B cell (primary cell): ENCODE data around the gene CLGN. TPM values are rescaled to one million over a fixed set of nuclear protein-coding genes. Genes with fewer than 3 reads are reported as not detected.

ENCODE experiments used
- ATAC-seq: fragments of 200-7000 bp; cut with Tn5 transposase; one replicate; pipeline ENCODE4 v1.10.0; 2021; ENCODE audit warnings: low read depth, mild to moderate bottlenecking, moderate number of reproducible peaks, moderate library complexity
- CTCF ChIA-PET: fragments of 350-600 bp; sonication (Branson Sonifier 250); formaldehyde crosslinking; loops from one replicate; lab custom pipeline; 2021; ENCODE audit warnings: antibody characterized with exemption, inconsistent platforms; lab: Charles Lee
- POLR2A ChIA-PET: fragments of 350-600 bp; sonication (Branson Sonifier 250); formaldehyde crosslinking; loops from one replicate; lab custom pipeline; 2021; ENCODE audit warnings: antibody characterized with exemption; lab: Charles Lee
- DNase-seq: peaks from one replicate; pipeline ENCODE4 v3.0.0; 2013
- H2AFZ ChIP-seq: 2 replicates; pipeline ENCODE4 v1.6.1; 2012; ENCODE audit warnings: mild to moderate bottlenecking, low read depth, low read length; ENCODE audit not compliant: insufficient read depth, poor library complexity, severe bottlenecking
- H3K27ac ChIP-seq, 2 donors: 1 replicate in 1 of 2; 2 replicates in 1 of 2; pipeline ENCODE4 v1.5.1; 2012 to 2013; ENCODE audit warnings: low read length in 2 of 2, mild to moderate bottlenecking in 2 of 2, moderate library complexity in 1 of 2
- H3K27me3 ChIP-seq, 4 experiments: fragments of 200-600 bp in 1 of 4; sonication (generic) in 1 of 4; replicated peaks in 1 of 4; 1 replicate in 2 of 4; 2 replicates in 2 of 4; pipeline versions ENCODE4 v1.6.1 to v1.7.0; 2013 to 2016; ENCODE audit warnings: low read length in 3 of 4, mild to moderate bottlenecking in 2 of 4, mixed read lengths in 1 of 4, moderate library complexity in 1 of 4; ENCODE audit not compliant: insufficient read depth in 4 of 4, control insufficient read depth in 3 of 4; ENCODE audit errors: control extremely low read depth in 1 of 4
- H3K36me3 ChIP-seq, 2 experiments: replicated peaks in 1 of 2; 1 replicate in 1 of 2; 2 replicates in 1 of 2; pipeline versions ENCODE4 v1.6.1 to v1.7.1; 2013; ENCODE audit warnings: low read length in 1 of 2; ENCODE audit not compliant: insufficient read depth in 2 of 2, control insufficient read depth in 1 of 2; ENCODE audit errors: control extremely low read depth in 1 of 2, extremely low read depth in 1 of 2
- H3K4me1 ChIP-seq, 2 donors: fragments of 200-600 bp in 1 of 2; sonication (generic) in 1 of 2; 1 replicate in 1 of 2; 2 replicates in 1 of 2; pipeline versions ENCODE4 v1.5.1 to v1.6.1; 2013 to 2017; ENCODE audit warnings: low read length in 2 of 2; ENCODE audit not compliant: control insufficient read depth in 2 of 2, insufficient read depth in 2 of 2
- H3K4me2 ChIP-seq: replicated peaks from 2 replicates; pipeline ENCODE3; 2012; ENCODE audit warnings: mild to moderate bottlenecking, low read depth, low read length; ENCODE audit not compliant: poor library complexity, severe bottlenecking
- H3K4me3 ChIP-seq, 5 experiments: fragments of 200-600 bp in 1 of 5; sonication (generic) in 1 of 5; 1 replicate in 3 of 5; 2 replicates in 2 of 5; pipeline versions ENCODE4 v1.5.1 to v1.7.0; 2011 to 2016; ENCODE audit warnings: low read length in 4 of 5, mild to moderate bottlenecking in 4 of 5, low read depth in 2 of 5, control low read depth in 1 of 5, moderate library complexity in 1 of 5; ENCODE audit not compliant: insufficient read depth in 1 of 5; ENCODE audit errors: control extremely low read depth in 1 of 5, extremely low read depth in 1 of 5
- H3K79me2 ChIP-seq: fragments of 200-600 bp; sonication (generic); one replicate; pipeline ENCODE4 v1.6.0; 2016; ENCODE audit warnings: low read length; ENCODE audit not compliant: control insufficient read depth, insufficient read depth
- H3K9ac ChIP-seq: fragments of 200-600 bp; sonication (generic); 2 replicates; pipeline ENCODE4 v1.6.1; 2017; ENCODE audit warnings: mild to moderate bottlenecking, low read length, moderate library complexity
- H3K9me3 ChIP-seq, 3 donors: one replicate each; pipeline versions ENCODE4 v1.6.1 to v1.7.1; 2013; ENCODE audit warnings: low read length in 2 of 3; ENCODE audit not compliant: control insufficient read depth in 2 of 3, insufficient read depth in 1 of 3; ENCODE audit errors: control extremely low read depth in 1 of 3
- H4K20me1 ChIP-seq: 2 replicates; pipeline ENCODE4 v1.6.0; 2012; ENCODE audit warnings: mild to moderate bottlenecking, low read length; ENCODE audit not compliant: insufficient read depth, control insufficient read depth, poor library complexity, severe bottlenecking
- H3K27ac Mint-ChIP-seq: one replicate; pipeline ENCODE4 v1.8.0; 2021; ENCODE audit warnings: mixed read lengths
- H3K27me3 Mint-ChIP-seq: one replicate; pipeline ENCODE4 v1.8.0; 2021; ENCODE audit warnings: mixed read lengths
- H3K4me1 Mint-ChIP-seq: one replicate; pipeline ENCODE4 v1.8.0; 2021; ENCODE audit warnings: mixed read lengths
- H3K4me3 Mint-ChIP-seq: one replicate; pipeline ENCODE4 v1.8.0; 2021; ENCODE audit warnings: mixed read lengths
- H3K9me3 Mint-ChIP-seq: one replicate; pipeline ENCODE4 v1.8.0; 2022; ENCODE audit warnings: mixed read lengths; ENCODE audit not compliant: insufficient read depth
- EZH2 ChIP-seq: IDR thresholded peaks from 2 replicates; pipeline ENCODE4 v1.6.1; 2012; ENCODE audit warnings: borderline replicate concordance, low read depth, mild to moderate bottlenecking, moderate library complexity, low read length; ENCODE audit not compliant: insufficient read depth, poor library complexity, severe bottlenecking
- WGBS: methylation state at CpG from one replicate; pipeline ENCODE4 v1.1.5; 2013; ENCODE audit warnings: missing lambda C conversion rate; ENCODE audit not compliant: insufficient coverage; 5-methylcytosine and 5-hydroxymethylcytosine counted together
- intact Hi-C: fragments of 100-400 bp; cut with micrococcal nuclease; formaldehyde crosslinking; loops from one replicate; pipeline ENCODE4 v1.10.0; 2022
- polyA plus RNA-seq: library from polyadenylated mRNA; depleted of rRNA; stranded (reverse); fragments of >200 nt; gene quantifications from 2 replicates; pipeline ENCODE4 v1.2.3, GENCODE V29; 2012
- total RNA-seq, 2 donors: library from RNA; stranded (reverse); fragments of 120-200 nt in 1 of 2; gene quantifications; 1 replicate in 1 of 2; 2 replicates in 1 of 2; pipeline versions ENCODE4 v1.2.3 to v1.2.4, GENCODE V29; 2013 to 2022
- TF ChIP-seq, protein P1 (sequence below): fragments of 200-600 bp; IDR thresholded peaks from one replicate; pipeline ENCODE4 v1.8.0; 2022; ENCODE audit warnings: antibody characterized with exemption, mild to moderate bottlenecking

Gene CLGN
- total and polyA plus RNA-seq, 2 donors (not counting 1 experiment from before 2014, with no cell fraction given): not detected

DNA sequence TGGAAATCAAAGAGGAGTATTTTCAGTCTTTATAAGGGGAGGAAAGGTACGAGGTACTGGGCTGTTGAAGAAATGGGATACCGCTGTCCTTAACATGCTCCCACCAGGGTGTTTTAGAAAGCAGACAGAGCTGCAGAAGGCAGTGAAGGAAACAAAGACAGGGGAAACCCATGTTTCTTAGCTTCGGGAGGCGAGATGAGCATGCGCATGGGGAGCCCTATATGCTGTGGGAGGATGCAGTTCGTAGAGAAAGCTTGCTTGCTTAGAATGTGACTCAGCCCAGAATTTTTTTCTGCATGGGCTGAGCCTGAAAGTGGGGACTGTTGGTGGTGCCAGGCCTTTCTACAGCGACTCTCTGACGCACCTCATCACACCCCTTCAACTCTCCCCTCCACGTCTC is 82.8 kb downstream of the CLGN start:
- H4K20me1 ChIP-seq: no peaks in the 10 kb centered on the region
- peaks cover 2 to 5% of the 10 kb centered on the region in 2 donors for H3K4me1 ChIP-seq
- H3K4me1 Mint-ChIP-seq: peaks cover 4% of the 10 kb centered on the region
- TF ChIP-seq, protein P1, sequence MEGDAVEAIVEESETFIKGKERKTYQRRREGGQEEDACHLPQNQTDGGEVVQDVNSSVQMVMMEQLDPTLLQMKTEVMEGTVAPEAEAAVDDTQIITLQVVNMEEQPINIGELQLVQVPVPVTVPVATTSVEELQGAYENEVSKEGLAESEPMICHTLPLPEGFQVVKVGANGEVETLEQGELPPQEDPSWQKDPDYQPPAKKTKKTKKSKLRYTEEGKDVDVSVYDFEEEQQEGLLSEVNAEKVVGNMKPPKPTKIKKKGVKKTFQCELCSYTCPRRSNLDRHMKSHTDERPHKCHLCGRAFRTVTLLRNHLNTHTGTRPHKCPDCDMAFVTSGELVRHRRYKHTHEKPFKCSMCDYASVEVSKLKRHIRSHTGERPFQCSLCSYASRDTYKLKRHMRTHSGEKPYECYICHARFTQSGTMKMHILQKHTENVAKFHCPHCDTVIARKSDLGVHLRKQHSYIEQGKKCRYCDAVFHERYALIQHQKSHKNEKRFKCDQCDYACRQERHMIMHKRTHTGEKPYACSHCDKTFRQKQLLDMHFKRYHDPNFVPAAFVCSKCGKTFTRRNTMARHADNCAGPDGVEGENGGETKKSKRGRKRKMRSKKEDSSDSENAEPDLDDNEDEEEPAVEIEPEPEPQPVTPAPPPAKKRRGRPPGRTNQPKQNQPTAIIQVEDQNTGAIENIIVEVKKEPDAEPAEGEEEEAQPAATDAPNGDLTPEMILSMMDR: no peak
- TF ChIP-seq EZH2: no peak
- DNase-seq: no peak
- ChIA-PET POLR2A (no interaction called here), CTCF (interaction anchor here (1.4 kb wide), 1 partner anchor 15 kb away, joined by 4 read pairs; no protein-coding TSS in a partner anchor)
- H3K79me2 ChIP-seq: no peaks in the 10 kb centered on the region
- H3K27me3 Mint-ChIP-seq: peaks cover 26% of the 10 kb centered on the region
- no peak overlapping the region for H3K27ac Mint-ChIP-seq
- H3K36me3 ChIP-seq: no peaks in the 10 kb centered on the region
- intact Hi-C loops: no loop called here
- no peak overlapping the region for H3K4me2 ChIP-seq
- H3K4me3 ChIP-seq: no peak overlapping the region
- peaks cover 0 to 13% (median 6%) of the 10 kb centered on the region in 4 experiments for H3K27me3 ChIP-seq
- 88% methylated on average over 3 of the region's 9 CpGs for WGBS
- no peaks in the 10 kb centered on the region for H3K9me3 Mint-ChIP-seq
- H2AFZ ChIP-seq: no peak overlapping the region
- no peak overlapping the region for H3K4me3 Mint-ChIP-seq
- no peak overlapping the region for H3K27ac ChIP-seq
- no peak overlapping the region for H3K9ac ChIP-seq
- no peaks in the 10 kb centered on the region for H3K9me3 ChIP-seq
- ATAC-seq: no peak

GRCh38 chr4:140344101-140344500 is 83.3 kb downstream of the CLGN start:
- POLR2A ChIA-PET: no interaction called here
- Histone ChIP-seq H3K36me3 (no peaks in the 10 kb centered on the region), H4K20me1 (no peaks in the 10 kb centered on the region), H3K4me1 (peaks cover 2 to 5% of the 10 kb centered on the region in 2 donors), H3K27ac (no peak overlapping the region), H3K9ac (no peak overlapping the region), H3K27me3 (peaks cover 0 to 13% (median 6%) of the 10 kb centered on the region in 4 experiments), H3K79me2 (no peaks in the 10 kb centered on the region), H3K4me2 (no peak overlapping the region), H3K9me3 (no peaks in the 10 kb centered on the region), H2AFZ (no peak overlapping the region), H3K4me3 (no peak overlapping the region)
- H3K27me3 Mint-ChIP-seq: peaks cover 22% of the 10 kb centered on the region
- TF ChIP-seq, protein P1: no peak
- TF ChIP-seq EZH2: no peak
- H3K4me3 Mint-ChIP-seq: no peak overlapping the region
- intact Hi-C loops: no loop called here
- DNase-seq (no peak), ATAC-seq (no peak)
- 78% methylated on average over 1 of the region's 3 CpGs for WGBS
- peaks cover 4% of the 10 kb centered on the region for H3K4me1 Mint-ChIP-seq
- no peaks in the 10 kb centered on the region for H3K9me3 Mint-ChIP-seq
- H3K27ac Mint-ChIP-seq: no peak overlapping the region
- CTCF ChIA-PET: interaction anchor here (1.4 kb wide), 1 partner anchor 16 kb away, joined by 4 read pairs; no protein-coding TSS in a partner anchor
